HG03139 (cell line): Measurements from ENCODE around the gene NCR3LG1.

Experiments used
- ATAC-seq: cut with Tn5 transposase; IDR thresholded peaks from one replicate; pipeline ENCODE4 v1.9.1; 2021; ENCODE audit not compliant: unreplicated experiment

Gene NCR3LG1

DNA sequence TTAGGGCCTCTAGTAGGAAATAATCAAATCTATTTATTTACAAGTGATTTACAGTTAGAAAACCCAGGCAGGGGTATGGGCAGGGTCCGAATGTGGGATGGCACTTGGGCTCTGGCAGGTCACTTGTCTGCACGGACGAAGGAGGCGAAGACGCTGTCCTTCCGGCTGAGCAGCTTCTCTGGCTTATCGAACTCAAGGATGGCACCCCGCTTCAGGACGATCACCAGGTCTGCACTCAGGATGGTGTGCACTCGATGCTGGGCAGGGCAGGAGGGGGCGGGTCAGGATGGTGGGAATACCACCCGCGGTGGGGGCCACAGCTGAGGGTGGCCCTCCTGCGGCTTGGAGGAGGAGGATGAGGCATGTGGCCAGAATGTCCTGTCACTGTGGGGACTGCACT is 41.3 kb downstream of the NCR3LG1 start:
- ATAC-seq: no peak

GRCh38 chr11:17393472-17393871 is 41.9 kb downstream of the NCR3LG1 start:
- no peak for ATAC-seq

GRCh38 chr11:17394743-17395390 is 43.3 kb downstream of the NCR3LG1 start:
- ATAC-seq: no peak

DNA sequence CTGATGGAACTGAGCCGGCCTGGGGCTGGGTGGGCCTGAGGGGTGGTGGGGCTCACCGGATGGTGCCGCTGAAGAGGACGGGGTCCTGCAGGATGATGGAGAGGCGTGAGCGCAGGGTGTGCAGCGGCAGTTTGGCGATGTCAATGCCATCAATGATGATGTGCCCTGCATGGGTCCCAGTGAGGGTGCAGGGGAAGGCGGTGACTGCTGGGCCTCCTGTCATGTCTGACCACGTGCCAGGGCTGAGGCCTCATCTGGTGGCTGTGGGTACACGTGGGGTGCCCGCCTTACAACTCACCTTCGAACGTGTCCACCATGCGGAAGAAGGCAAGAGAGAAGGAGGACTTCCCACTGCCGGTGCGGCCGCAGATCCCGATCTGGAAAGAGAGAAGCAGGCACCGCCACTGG is 44.0 kb downstream of the NCR3LG1 start:
- ATAC-seq: no peak

GRCh38 chr11:17395978-17396377 is 44.4 kb downstream of the NCR3LG1 start:
- ATAC-seq: no peak

GRCh38 chr11:17396598-17397310 is 45.2 kb downstream of the NCR3LG1 start:
- no peak for ATAC-seq

- no peak for ATAC-seq
Observed at GRCh38 chr11:17397311-17398002, 45.9 kb downstream of the NCR3LG1 start.

- no peak for ATAC-seq
Observed at GRCh38 chr11:17399236-17399635, 47.6 kb downstream of the NCR3LG1 start.

GRCh38 chr11:17400048-17400775 is 48.6 kb downstream of the NCR3LG1 start:
- no peak for ATAC-seq

DNA sequence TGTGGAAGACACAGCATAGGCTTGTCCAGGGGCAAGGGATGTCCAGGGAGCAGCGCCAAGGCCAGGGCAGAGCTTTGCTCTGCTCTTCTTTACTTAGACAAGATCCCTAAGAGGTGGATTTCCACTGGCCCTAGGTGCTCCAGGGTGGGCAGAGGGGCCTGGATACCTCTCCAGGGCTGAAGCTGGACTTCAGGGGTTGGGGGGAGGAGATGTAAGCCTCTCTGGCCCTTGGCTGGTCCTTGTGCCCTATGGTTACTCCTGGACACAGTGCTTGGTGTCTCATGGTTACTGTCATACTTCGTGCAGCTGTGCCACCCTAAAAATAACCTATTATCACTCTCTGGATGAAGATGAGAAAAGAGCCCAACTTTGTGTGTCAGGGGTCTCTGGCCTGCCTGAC is 49.7 kb downstream of the NCR3LG1 start:
- ATAC-seq: no peak

DNA sequence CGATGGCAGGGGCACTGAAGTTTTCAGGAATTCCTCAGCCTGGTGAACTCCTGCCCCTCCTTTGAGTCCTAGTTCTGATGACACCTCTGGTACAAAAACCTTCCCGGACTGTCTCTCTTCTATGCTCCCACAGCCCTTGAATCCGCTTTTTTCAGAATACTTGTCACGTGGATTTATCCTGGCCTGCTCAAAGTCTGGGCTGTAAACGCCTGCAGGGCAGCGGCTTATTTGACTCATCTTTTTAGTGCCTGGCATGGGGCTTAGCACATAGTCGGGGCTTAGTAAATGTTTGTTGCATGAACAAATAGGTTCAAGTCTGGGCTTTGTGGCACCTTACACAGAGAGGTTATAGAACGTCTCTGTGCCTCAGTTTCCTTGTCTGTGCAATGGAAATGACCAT is 50.2 kb downstream of the NCR3LG1 start:
- no peak for ATAC-seq

GRCh38 chr11:17402486-17402885 is 50.9 kb downstream of the NCR3LG1 start:
- no peak for ATAC-seq

DNA sequence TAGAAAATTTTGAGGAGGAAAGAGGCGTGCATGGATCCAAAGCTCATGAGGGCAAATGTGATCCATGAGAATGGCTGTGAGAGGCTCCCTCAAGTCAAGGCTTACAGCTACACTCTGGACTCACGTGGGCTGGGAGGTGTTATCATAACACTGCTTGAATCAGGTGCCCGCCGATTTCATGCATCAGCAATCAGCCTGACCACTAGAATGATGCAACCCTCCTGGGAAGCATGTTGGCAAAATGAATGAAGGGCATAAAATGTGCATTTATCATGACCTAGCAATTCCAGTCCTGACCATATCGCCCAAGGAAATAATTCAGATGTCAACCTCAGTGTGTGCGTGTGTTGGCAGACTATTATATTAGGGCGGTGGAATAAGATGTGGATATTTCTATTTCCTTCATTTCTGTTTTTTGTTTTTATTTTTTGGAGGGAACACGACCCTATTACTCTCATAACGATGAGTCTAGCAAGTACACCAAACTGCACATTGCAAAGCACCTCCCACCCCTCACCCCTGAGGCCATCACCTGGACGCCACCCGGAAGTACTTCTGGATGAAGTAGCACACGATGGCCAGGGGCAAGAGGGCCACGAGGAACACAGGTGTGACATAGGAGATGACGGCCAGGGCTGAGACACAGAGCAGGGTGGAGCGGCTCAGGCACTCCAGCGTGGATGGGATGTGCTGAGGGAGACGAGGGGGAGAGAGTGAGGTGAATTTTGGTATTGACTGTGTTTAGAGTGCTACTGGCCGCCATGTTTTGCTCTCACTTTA is 52.6 kb downstream of the NCR3LG1 start:
- no peak for ATAC-seq

GRCh38 chr11:17405232-17406005 is 53.8 kb downstream of the NCR3LG1 start:
- peak; percentile 58 for ATAC-seq

GRCh38 chr11:17406082-17406817 is 54.6 kb downstream of the NCR3LG1 start:
- no peak for ATAC-seq

- no peak for ATAC-seq
Observed at GRCh38 chr11:17406818-17407149, 55.2 kb downstream of the NCR3LG1 start.

DNA sequence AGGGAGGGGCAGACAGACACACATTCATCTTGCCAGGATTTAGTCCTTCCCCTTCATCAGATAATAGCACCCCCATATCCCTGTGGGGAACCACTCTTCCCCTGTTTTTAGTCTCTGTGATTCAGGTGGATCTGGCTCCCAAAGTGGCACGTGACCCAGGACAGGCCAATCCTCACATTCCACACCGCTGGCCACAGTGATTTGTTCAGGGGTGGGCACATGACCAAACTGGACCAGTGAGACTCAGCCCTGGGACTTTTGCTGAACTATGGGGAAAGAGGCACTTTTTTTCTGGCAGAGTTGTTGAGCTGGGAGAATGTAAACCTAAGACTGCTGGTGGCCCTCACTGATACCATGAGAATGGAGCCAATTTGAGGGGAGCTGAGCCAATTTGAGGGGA is 56.0 kb downstream of the NCR3LG1 start:
- no peak for ATAC-seq

DNA sequence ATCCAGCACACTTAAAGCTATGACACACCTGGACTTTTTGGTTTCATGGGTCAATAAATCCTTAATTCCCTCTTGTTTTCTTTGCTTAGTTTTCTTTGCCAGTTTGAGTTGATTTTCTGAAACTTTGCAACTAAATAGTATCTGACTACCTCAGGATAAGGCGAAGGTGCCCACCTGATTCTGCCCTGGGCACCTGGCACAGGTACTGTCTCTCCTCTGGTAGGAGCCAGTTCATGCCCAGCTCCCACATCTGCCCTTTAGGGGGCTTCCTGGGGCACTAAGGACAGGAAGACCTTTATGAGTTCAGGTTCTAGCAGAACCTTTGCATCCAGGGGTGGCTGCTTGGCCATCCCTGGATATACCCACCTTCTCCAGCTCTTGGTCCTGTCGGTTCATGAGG is 56.4 kb downstream of the NCR3LG1 start:
- no peak for ATAC-seq

DNA sequence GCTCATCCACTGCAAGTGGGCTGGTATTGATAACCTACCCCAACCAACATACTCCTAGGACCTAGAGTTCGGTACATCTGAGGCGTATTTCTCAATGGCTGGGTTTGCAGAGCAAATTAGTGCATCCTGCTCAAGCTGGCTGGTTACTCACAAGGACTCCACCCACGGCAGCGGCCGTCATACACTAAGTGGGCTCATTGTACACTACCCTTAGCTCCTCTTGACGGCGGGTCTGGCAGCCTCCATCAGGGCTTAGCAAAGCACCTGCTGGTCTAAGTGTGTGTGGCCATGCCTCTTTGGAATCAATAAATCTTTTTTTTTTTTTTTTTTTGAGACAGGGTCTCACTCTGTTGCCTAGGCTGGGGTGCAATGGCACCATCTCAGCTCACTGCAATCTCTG is 57.0 kb downstream of the NCR3LG1 start:
- no peak for ATAC-seq
